Neural cell (in vitro differentiated cells): ENCODE measurements around the gene LRRC8C. TPM values are rescaled to one million over a fixed set of nuclear protein-coding genes. Genes with fewer than 3 reads are reported as not detected.

ENCODE experiments used
- H2AFZ ChIP-seq: fragments of 200-600, 300-800 bp; sonication (generic), shearing (Covaris generic); 2 replicates; pipeline ENCODE4 v1.6.0; 2014; ENCODE audit warnings: low read depth, mild to moderate bottlenecking, antibody characterized with exemption, low read length, moderate library complexity
- H3F3A ChIP-seq: fragments of 200-600 bp; shearing (Covaris generic); 2 replicates; pipeline ENCODE4 v1.6.1; 2016; ENCODE audit warnings: mild to moderate bottlenecking, moderate library complexity, mixed read lengths, antibody characterized with exemption, low read length; ENCODE audit not compliant: insufficient read depth, poor library complexity, severe bottlenecking
- H3K27ac ChIP-seq: fragments of 200-600, 300-800 bp; sonication (generic), shearing (Covaris generic); 2 replicates; pipeline ENCODE4 v1.5.1; 2014; ENCODE audit warnings: mild to moderate bottlenecking, low read length, moderate library complexity
- H3K27me3 ChIP-seq: fragments of 300-800, 200-600 bp; sonication (generic), shearing (Covaris generic); 2 replicates; pipeline ENCODE4 v1.6.0; 2014; ENCODE audit warnings: mild to moderate bottlenecking, low read depth, low read length, moderate library complexity; ENCODE audit not compliant: insufficient read depth
- H3K36me3 ChIP-seq: fragments of 300-800, 200-600 bp; sonication (generic), shearing (Covaris generic); 2 replicates; pipeline ENCODE4 v1.5.1; 2014; ENCODE audit warnings: mild to moderate bottlenecking, antibody characterized with exemption, low read length, moderate library complexity; ENCODE audit not compliant: insufficient read depth
- H3K4me2 ChIP-seq: fragments of 300-800, 200-600 bp; sonication (generic), shearing (Covaris generic); 2 replicates; pipeline ENCODE4 v1.6.0; 2014; ENCODE audit warnings: mild to moderate bottlenecking, low read length
- H3K4me3 ChIP-seq: fragments of 300-800, 200-600 bp; sonication (generic), shearing (Covaris generic); 2 replicates; pipeline ENCODE4 v1.5.1; 2014; ENCODE audit warnings: mild to moderate bottlenecking, low read length, moderate library complexity
- H3K79me2 ChIP-seq: fragments of 200-600 bp; shearing (Covaris generic); replicated peaks from 2 replicates; pipeline ENCODE4 v1.6.0; 2014; ENCODE audit warnings: mild to moderate bottlenecking, low read length, moderate library complexity; ENCODE audit not compliant: insufficient read depth
- H3K9ac ChIP-seq: fragments of 300-800, 200-600 bp; sonication (generic), shearing (Covaris generic); 2 replicates; pipeline ENCODE4 v1.6.1; 2016; ENCODE audit warnings: mild to moderate bottlenecking, low read length, mixed read lengths
- H3K9me2 ChIP-seq: fragments of 200-600 bp; shearing (Covaris generic); 2 replicates; pipeline ENCODE4 v1.6.1; 2016; ENCODE audit warnings: mild to moderate bottlenecking, low read length, mixed read lengths; ENCODE audit not compliant: insufficient read depth
- H3K9me3 ChIP-seq: fragments of 200-600, 300-800 bp; sonication (generic), shearing (Covaris generic); 2 replicates; pipeline ENCODE4 v1.6.1; 2016; ENCODE audit warnings: mild to moderate bottlenecking, mixed run types, low read length, moderate library complexity, mixed read lengths
- H4K20me1 ChIP-seq: fragments of 200-600 bp; shearing (Covaris generic); 2 replicates; pipeline ENCODE4 v1.6.1; 2016; ENCODE audit warnings: mild to moderate bottlenecking, mixed run types; ENCODE audit not compliant: insufficient read depth
- EP300 ChIP-seq: fragments of 450-650 bp; conservative IDR thresholded peaks from 2 replicates; pipeline ENCODE4 v1.6.1; 2014; ENCODE audit warnings: antibody characterized with exemption, mild to moderate bottlenecking, moderate library complexity; ENCODE audit not compliant: poor library complexity, severe bottlenecking
- EZH2 ChIP-seq: fragments of 200-600, 300-800 bp; shearing (Covaris generic), sonication (generic); IDR thresholded peaks from 2 replicates; pipeline ENCODE4 v1.6.1; 2014; ENCODE audit warnings: antibody characterized with exemption, low read length, borderline replicate concordance, mild to moderate bottlenecking; ENCODE audit not compliant: insufficient read depth, poor library complexity, severe bottlenecking
- MXI1 ChIP-seq: fragments of 450-650 bp; conservative IDR thresholded peaks from 2 replicates; pipeline ENCODE4 v1.6.1; 2014; ENCODE audit warnings: antibody characterized with exemption, mild to moderate bottlenecking; ENCODE audit not compliant: poor library complexity, severe bottlenecking
- POLR2AphosphoS5 ChIP-seq: IDR thresholded peaks from 2 replicates; pipeline ENCODE4 v1.6.1; 2012
- RAD21 ChIP-seq: fragments of 450-650 bp; conservative IDR thresholded peaks from 2 replicates; pipeline ENCODE4 v1.6.1; 2014; ENCODE audit warnings: antibody characterized with exemption, mild to moderate bottlenecking, moderate library complexity
- SMC3 ChIP-seq: fragments of 450-650 bp; conservative IDR thresholded peaks from 2 replicates; pipeline ENCODE4 v1.6.1; 2014; ENCODE audit warnings: antibody characterized with exemption, mild to moderate bottlenecking, moderate library complexity; ENCODE audit not compliant: poor library complexity
- TAF1 ChIP-seq: IDR thresholded peaks from 2 replicates; pipeline ENCODE4 v1.6.1; 2012; ENCODE audit warnings: low read depth
- polyA plus RNA-seq: library from polyadenylated mRNA; depleted of rRNA; stranded (reverse); fragments of >200 nt; gene quantifications from 2 replicates; pipeline ENCODE4 v1.2.3, GENCODE V29; 2014
- TF ChIP-seq, protein P1 (sequence below): IDR thresholded peaks from 2 replicates; pipeline ENCODE4 v1.6.1; 2012; ENCODE audit warnings: borderline replicate concordance
- TF ChIP-seq, protein P2 (sequence below): fragments of 450-650 bp; IDR thresholded peaks from 2 replicates; pipeline ENCODE4 v1.5.1; 2014; ENCODE audit warnings: antibody characterized with exemption, mild to moderate bottlenecking, moderate library complexity; ENCODE audit not compliant: poor library complexity, severe bottlenecking

Gene LRRC8C
- polyA plus RNA-seq, 1 donor from 2014 or later = 0.78 TPM

DNA sequence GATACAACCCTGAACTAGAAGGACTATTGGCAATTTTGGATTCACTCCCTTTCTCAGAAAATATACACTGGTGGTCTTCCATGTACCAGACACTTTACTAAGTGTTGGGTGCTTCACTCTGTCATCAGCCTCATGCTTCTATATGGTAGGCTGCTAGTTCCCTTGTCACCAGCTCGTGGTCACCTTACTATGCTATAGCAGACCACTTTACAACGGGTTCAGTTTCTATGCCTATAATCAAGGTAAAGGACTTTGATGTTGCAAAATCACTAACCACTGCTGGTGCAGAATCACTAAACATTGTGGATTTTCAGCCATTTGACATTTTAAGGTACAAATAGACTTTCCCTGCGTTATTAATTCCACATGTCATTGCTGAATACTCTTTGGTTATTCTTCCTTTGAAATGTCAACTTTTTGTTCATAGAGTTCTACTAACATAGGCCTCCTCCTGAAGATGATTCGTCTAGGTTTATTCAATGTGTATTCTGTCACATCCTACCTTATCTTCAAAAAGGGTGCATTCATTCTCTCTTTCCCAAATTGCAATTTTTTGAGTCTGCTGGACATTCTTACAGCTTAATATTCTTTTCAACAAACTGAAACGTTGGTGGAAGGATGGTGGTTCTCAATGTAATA is 78.3 kb downstream of the LRRC8C start:
- TF ChIP-seq, protein P1, sequence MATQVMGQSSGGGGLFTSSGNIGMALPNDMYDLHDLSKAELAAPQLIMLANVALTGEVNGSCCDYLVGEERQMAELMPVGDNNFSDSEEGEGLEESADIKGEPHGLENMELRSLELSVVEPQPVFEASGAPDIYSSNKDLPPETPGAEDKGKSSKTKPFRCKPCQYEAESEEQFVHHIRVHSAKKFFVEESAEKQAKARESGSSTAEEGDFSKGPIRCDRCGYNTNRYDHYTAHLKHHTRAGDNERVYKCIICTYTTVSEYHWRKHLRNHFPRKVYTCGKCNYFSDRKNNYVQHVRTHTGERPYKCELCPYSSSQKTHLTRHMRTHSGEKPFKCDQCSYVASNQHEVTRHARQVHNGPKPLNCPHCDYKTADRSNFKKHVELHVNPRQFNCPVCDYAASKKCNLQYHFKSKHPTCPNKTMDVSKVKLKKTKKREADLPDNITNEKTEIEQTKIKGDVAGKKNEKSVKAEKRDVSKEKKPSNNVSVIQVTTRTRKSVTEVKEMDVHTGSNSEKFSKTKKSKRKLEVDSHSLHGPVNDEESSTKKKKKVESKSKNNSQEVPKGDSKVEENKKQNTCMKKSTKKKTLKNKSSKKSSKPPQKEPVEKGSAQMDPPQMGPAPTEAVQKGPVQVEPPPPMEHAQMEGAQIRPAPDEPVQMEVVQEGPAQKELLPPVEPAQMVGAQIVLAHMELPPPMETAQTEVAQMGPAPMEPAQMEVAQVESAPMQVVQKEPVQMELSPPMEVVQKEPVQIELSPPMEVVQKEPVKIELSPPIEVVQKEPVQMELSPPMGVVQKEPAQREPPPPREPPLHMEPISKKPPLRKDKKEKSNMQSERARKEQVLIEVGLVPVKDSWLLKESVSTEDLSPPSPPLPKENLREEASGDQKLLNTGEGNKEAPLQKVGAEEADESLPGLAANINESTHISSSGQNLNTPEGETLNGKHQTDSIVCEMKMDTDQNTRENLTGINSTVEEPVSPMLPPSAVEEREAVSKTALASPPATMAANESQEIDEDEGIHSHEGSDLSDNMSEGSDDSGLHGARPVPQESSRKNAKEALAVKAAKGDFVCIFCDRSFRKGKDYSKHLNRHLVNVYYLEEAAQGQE = no peak
- TF ChIP-seq SMC3 (no peak), POLR2AphosphoS5 (no peak), RAD21 (no peak), EZH2 (no peak), TAF1 (no peak), MXI1 (no peak), EP300 (no peak)
- TF ChIP-seq, protein P2, sequence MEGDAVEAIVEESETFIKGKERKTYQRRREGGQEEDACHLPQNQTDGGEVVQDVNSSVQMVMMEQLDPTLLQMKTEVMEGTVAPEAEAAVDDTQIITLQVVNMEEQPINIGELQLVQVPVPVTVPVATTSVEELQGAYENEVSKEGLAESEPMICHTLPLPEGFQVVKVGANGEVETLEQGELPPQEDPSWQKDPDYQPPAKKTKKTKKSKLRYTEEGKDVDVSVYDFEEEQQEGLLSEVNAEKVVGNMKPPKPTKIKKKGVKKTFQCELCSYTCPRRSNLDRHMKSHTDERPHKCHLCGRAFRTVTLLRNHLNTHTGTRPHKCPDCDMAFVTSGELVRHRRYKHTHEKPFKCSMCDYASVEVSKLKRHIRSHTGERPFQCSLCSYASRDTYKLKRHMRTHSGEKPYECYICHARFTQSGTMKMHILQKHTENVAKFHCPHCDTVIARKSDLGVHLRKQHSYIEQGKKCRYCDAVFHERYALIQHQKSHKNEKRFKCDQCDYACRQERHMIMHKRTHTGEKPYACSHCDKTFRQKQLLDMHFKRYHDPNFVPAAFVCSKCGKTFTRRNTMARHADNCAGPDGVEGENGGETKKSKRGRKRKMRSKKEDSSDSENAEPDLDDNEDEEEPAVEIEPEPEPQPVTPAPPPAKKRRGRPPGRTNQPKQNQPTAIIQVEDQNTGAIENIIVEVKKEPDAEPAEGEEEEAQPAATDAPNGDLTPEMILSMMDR = no peak
- Histone ChIP-seq H3K79me2 (no peaks in the 10 kb centered on the region), H3K9me2 (no peaks in the 10 kb centered on the region), H3K27me3 (no peaks in the 10 kb centered on the region), H2AFZ (no peak overlapping the region), H3K4me3 (no peak overlapping the region), H3K36me3 (no peaks in the 10 kb centered on the region), H3K9ac (no peak overlapping the region), H3K9me3 (no peaks in the 10 kb centered on the region), H3F3A (no peaks in the 10 kb centered on the region), H3K4me2 (no peak overlapping the region), H3K27ac (no peak overlapping the region), H4K20me1 (no peaks in the 10 kb centered on the region)

DNA sequence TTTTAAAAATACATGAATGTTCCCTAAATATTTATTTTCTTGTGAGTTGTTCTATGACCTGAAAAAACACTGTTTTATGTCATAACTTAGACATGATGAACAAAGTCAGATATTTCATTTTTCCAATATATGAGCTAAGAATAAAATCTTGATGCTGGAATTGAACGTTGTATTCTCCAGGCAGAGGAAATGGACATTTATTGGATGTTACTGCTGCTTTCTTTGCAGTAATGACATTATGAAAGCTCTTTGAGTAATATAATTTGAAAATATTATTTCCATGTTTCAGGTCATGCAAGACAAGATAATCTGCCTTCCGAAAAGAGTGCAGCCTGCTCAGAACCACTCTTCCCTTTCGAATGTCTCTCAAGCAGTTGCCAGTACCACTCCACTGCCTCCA is 79.5 kb downstream of the LRRC8C start:
- TF ChIP-seq MXI1 = no peak
- no peak for TF ChIP-seq EZH2
- no peak for TF ChIP-seq TAF1
- TF ChIP-seq POLR2AphosphoS5 = no peak
- TF ChIP-seq, protein P2 = no peak
- TF ChIP-seq SMC3 = no peak
- TF ChIP-seq RAD21 = no peak
- no peak for TF ChIP-seq EP300
- TF ChIP-seq, protein P1 = no peak
- H3K9me3 ChIP-seq = no peaks in the 10 kb centered on the region
- H3K27ac ChIP-seq = no peak overlapping the region
- no peak overlapping the region for H3K9ac ChIP-seq
- no peaks in the 10 kb centered on the region for H3K9me2 ChIP-seq
- no peaks in the 10 kb centered on the region for H3K27me3 ChIP-seq
- no peaks in the 10 kb centered on the region for H3K79me2 ChIP-seq
- H3K4me3 ChIP-seq = no peak overlapping the region
- H2AFZ ChIP-seq = no peak overlapping the region
- H4K20me1 ChIP-seq = no peaks in the 10 kb centered on the region
- no peak overlapping the region for H3K4me2 ChIP-seq
- H3F3A ChIP-seq = no peaks in the 10 kb centered on the region
- no peaks in the 10 kb centered on the region for H3K36me3 ChIP-seq
